Psoas muscle (tissue), 8 donors: ENCODE measurements around the gene WASF3. TPM values are rescaled to one million over a fixed set of nuclear protein-coding genes. Genes with fewer than 3 reads are reported as not detected.

Source experiments
- ATAC-seq, 4 donors: fragments of 200-7000 bp; cut with Tn5 transposase; one replicate each; pipeline ENCODE4 v1.9.1; 2020; ENCODE audit warnings: moderate library complexity in 3 of 4, mild to moderate bottlenecking in 2 of 4
- DNase-seq, 2 donors: peaks; one replicate each; pipeline ENCODE4 v3.0.0-alpha.2; 2020
- H3K27ac ChIP-seq: fragments of 200-600 bp; one replicate; pipeline ENCODE4 v1.8.0; 2022
- H3K27me3 ChIP-seq, 3 donors: fragments of 200-600 bp in 1 of 3; one replicate each; pipeline versions ENCODE4 v1.6.1 to v1.8.0; 2013 to 2022; ENCODE audit warnings: low read length in 2 of 3, mild to moderate bottlenecking in 2 of 3, moderate library complexity in 1 of 3; ENCODE audit not compliant: insufficient read depth in 3 of 3
- H3K36me3 ChIP-seq, 2 donors: fragments of 200-600 bp in 1 of 2; one replicate each; pipeline versions ENCODE4 v1.6.1 to v1.8.0; 2013 to 2022; ENCODE audit warnings: low read depth in 1 of 2, mild to moderate bottlenecking in 1 of 2, moderate library complexity in 1 of 2; ENCODE audit not compliant: insufficient read depth in 1 of 2
- H3K4me1 ChIP-seq: fragments of 200-600 bp; one replicate; pipeline ENCODE4 v1.8.0; 2022
- H3K4me3 ChIP-seq: fragments of 200-600 bp; one replicate; pipeline ENCODE4 v1.8.0; 2022; ENCODE audit warnings: mild to moderate bottlenecking
- H3K9me3 ChIP-seq: fragments of 200-600 bp; one replicate; pipeline ENCODE4 v1.8.0; 2022
- WGBS, 3 donors: extraction: QIAGEN DNeasy Blood & Tissue Kit; methylation state at CpG; one replicate each; pipeline versions ENCODE4 v1.1.6 to v1.1.7; 2013; 5-methylcytosine and 5-hydroxymethylcytosine counted together
- intact Hi-C, 2 donors: fragments of 100-400 bp; cut with DNase I; formaldehyde crosslinking; loops; one replicate each; pipeline versions ENCODE4 v1.11.0 to v1.14.2; 2022
- long read RNA-seq, 2 donors: library from polyadenylated mRNA; unstranded; transcript quantifications; one replicate each; pipeline ENCODE4 v2.0.0, GENCODE V29; 2021
- polyA plus RNA-seq, 3 donors: library from polyadenylated mRNA; stranded (reverse); fragments of 200-250 nt; gene quantifications; one replicate each; pipeline ENCODE4 v1.2.3, GENCODE V29; 2013
- total RNA-seq, 4 donors: library from RNA; stranded (reverse); fragmentation: NEBNext Ultra II Directional in 2 of 4; extraction: Animal tissue kit (Norgen Biotek cat#: 25700) in 2 of 4; gene quantifications; one replicate each; pipeline versions ENCODE4 v1.2.1 to v1.2.4, GENCODE V29; 2021 to 2023
- TF ChIP-seq, protein P1 (sequence below): fragments of 200-600 bp; IDR thresholded peaks from one replicate; pipeline ENCODE4 v1.8.0; 2022; ENCODE audit warnings: antibody characterized with exemption
- donor health status: healthy with polysubstance abuse.
- donor health status: DM: no; HTN: no; CAD: no; lungs with moderate emphysema.
- donor health status: Bipolar disorder and iron deficiency.
- donor health status: healthy.
- donor health status: DM: yes; HTN: yes; CAD: no.
- donor health status: DM: no; HTN: no; CAD: no.
- donor health status: DM: no; HTN: no; CAD: no.
- donor health status: DM: yes; HTN: yes; CAD: no.

Gene WASF3, protein sequence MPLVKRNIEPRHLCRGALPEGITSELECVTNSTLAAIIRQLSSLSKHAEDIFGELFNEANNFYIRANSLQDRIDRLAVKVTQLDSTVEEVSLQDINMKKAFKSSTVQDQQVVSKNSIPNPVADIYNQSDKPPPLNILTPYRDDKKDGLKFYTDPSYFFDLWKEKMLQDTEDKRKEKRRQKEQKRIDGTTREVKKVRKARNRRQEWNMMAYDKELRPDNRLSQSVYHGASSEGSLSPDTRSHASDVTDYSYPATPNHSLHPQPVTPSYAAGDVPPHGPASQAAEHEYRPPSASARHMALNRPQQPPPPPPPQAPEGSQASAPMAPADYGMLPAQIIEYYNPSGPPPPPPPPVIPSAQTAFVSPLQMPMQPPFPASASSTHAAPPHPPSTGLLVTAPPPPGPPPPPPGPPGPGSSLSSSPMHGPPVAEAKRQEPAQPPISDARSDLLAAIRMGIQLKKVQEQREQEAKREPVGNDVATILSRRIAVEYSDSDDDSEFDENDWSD
- 1 to 10 TPM; 6.8 to 9.7 (median 7.6) TPM for total RNA-seq
- 1 to 10 TPM; 2.5 to 6.4 (median 3.7) TPM for polyA plus RNA-seq
- long read RNA-seq, donor 1, partial matches to known transcripts = 3 of 3 reads
- long read RNA-seq, donor 1, other reads (novel, unspliced or antisense) = 0 of 3 reads
- long read RNA-seq, donor 2, partial matches to known transcripts = 1 of 2 reads
- long read RNA-seq, donor 2, other reads (novel, unspliced or antisense) = 1 of 2 reads

DNA sequence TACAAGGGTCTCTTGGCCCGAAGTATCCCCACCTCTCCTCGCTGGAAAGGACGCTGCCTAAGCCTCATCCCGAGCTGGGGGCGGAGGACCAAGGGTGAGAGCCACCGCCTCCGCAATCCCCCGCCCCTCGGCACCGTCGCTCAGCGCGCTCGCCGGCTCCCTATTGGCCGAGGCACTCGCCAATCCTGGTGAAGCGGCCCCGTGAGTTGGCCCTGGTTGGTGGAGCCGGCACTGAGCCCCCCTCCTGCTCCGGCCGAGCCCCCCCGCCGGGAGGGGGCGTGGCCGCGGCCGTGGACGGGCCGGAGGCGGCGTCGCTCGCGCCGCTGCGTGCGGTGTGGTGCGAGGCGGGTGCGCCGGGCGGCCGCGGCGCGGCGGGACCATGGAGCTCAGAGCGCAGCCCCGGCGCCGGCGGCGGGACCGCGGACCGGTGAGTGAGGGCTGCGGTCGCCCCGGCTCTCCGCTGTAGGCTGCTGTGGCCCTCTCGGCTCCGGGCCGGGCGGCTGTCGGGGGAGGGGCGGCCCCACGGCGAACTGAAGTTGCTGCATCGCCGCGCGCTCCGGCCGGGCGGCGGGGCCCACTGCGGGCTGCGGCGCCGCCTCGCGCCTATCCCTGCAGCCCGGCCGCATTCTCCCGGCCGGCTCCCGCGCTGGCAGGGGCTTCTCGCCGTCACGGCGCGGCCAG lies at the start of gene WASF3:
Gene WASF3 (plus strand): TSS at position 291 of the 681 bp plus-strand sequence. CDS start 84,588 bp downstream, outside the sequence.
- H3K27ac ChIP-seq = peak within 1 kb of the TSS; percentile 58
- intact Hi-C loops = loop anchor here in 1 of 2 donors (5.0 kb wide), 1 partner anchor 355 kb away; no protein-coding TSS in a partner anchor
- TF ChIP-seq, protein P1, sequence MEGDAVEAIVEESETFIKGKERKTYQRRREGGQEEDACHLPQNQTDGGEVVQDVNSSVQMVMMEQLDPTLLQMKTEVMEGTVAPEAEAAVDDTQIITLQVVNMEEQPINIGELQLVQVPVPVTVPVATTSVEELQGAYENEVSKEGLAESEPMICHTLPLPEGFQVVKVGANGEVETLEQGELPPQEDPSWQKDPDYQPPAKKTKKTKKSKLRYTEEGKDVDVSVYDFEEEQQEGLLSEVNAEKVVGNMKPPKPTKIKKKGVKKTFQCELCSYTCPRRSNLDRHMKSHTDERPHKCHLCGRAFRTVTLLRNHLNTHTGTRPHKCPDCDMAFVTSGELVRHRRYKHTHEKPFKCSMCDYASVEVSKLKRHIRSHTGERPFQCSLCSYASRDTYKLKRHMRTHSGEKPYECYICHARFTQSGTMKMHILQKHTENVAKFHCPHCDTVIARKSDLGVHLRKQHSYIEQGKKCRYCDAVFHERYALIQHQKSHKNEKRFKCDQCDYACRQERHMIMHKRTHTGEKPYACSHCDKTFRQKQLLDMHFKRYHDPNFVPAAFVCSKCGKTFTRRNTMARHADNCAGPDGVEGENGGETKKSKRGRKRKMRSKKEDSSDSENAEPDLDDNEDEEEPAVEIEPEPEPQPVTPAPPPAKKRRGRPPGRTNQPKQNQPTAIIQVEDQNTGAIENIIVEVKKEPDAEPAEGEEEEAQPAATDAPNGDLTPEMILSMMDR = no peak
- H3K9me3 ChIP-seq = no peaks in the 10 kb centered on the region
- ATAC-seq (peak; percentile 99), DNase-seq (peak; percentile 95 to 97)
- H3K4me1 ChIP-seq = peaks cover 6% of the 10 kb centered on the region
- 0 to 1% (median 1%) methylated on average over 47 to 94 of the region's 94 CpGs for whole genome bisulfite sequencing, 3 donors
- no peaks in the 10 kb centered on the region for H3K36me3 ChIP-seq
- H3K27me3 ChIP-seq = no peaks in the 10 kb centered on the region
- H3K4me3 ChIP-seq = peak within 1 kb of the TSS; percentile 82

DNA sequence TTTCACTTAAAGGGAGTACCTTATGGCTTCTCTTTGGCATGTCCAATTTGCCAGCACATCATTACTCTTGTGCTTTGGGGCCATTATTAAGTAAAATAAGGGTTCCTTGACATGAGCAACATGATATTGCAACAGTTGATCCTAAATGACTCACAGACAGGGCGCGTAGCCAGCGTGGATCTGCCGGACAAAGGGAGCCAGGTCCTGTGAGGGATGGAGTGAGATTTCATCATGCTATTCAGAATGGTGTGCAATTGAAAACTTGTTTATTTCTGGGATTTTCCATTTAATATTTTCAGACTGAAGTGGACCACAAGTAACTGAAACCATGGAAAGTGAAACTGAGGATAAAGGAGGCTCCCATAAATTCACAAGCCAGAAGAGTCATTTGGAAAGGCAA lies 48.6 kb upstream of the WASF3 start:
- no peaks in the 10 kb centered on the region for H3K36me3 ChIP-seq
- TF ChIP-seq, protein P1 = no peak
- H3K4me3 ChIP-seq = no peak overlapping the region
- ATAC-seq (peak in 3 of 4 donors; percentile 56 to 77 (median 61)), DNase-seq (peak; percentile 90 to 92)
- peaks cover 6% of the 10 kb centered on the region for H3K9me3 ChIP-seq
- H3K27ac ChIP-seq = no peak overlapping the region
- no peaks in the 10 kb centered on the region for H3K27me3 ChIP-seq
- intact Hi-C loops = no loop called here
- 32 to 47% (median 33%) methylated on average over 4 of the region's 4 CpGs for WGBS, 3 donors
- H3K4me1 ChIP-seq = no peaks in the 10 kb centered on the region

DNA sequence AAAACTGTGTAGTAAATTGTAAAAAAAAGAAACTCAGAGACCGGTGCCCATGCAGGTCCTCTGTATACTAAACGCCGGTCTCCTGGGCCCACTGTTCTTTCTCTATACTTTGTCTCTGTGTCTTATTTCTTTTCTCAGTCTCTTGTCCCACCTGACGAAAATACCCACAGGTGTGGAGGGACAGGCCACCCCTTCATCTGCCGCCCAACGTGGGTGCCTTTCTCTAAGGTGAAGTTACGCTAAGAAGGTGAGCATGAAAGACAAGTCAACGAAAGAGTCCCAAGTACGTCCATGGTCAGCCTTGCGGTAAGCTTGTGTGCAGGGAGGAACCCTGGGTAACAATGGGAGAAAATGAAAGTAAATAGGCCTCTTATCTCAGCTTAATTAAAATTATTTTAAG lies 48.0 kb upstream of the WASF3 start:
- intact Hi-C loops = no loop called here

DNA sequence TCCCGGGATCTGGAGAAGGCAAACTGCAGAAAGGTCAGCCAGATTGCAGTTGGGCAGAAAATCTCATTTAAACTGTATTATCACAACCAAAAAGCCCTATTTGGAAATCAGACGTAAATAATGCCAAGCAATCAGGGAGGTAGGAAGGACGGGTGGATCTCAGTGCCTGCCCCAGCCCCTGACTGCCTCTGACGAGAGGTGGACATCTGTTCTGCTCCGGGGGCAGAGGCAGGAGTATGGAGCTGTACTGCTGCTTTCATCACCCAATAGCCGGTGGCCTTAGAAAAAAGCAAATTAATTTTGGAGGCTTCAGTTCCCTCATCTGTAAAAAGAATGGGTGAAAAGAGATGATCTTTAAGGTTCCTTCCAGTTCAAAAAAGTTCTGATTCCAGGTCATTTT lies 43.6 kb upstream of the WASF3 start:
- intact Hi-C loops = no loop called here
- no peak for ATAC-seq

More for the DNA sequence above, 48.0 kb upstream of the WASF3 start:
- Histone ChIP-seq H3K9me3 (peaks cover 6% of the 10 kb centered on the region), H3K27ac (no peak overlapping the region), H3K4me1 (no peaks in the 10 kb centered on the region), H3K36me3 (no peaks in the 10 kb centered on the region), H3K4me3 (no peak overlapping the region), H3K27me3 (no peaks in the 10 kb centered on the region)
- 90 to 96% (median 94%) methylated on average over 10 of the region's 10 CpGs for WGBS, 3 donors
- TF ChIP-seq, protein P1 = no peak
- DNase-seq (no peak), ATAC-seq (no peak)

More for the DNA sequence above, 43.6 kb upstream of the WASF3 start:
- no peaks in the 10 kb centered on the region for H3K27me3 ChIP-seq
- 31 to 42% (median 33%) methylated on average over 6 of the region's 6 CpGs for WGBS, 3 donors
- no peaks in the 10 kb centered on the region for H3K4me1 ChIP-seq
- no peaks in the 10 kb centered on the region for H3K36me3 ChIP-seq
- no peak overlapping the region for H3K4me3 ChIP-seq
- no peak for DNase-seq
- TF ChIP-seq, protein P1 = no peak
- H3K9me3 ChIP-seq = peaks cover 6% of the 10 kb centered on the region
- H3K27ac ChIP-seq = no peak overlapping the region
